ENCODE measurements around the gene HMGXB4.

Gene HMGXB4

GRCh38 chr22:35217527-35217926 lies 39.8 kb upstream of the HMGXB4 start:
- TF ChIP-seq, protein P1, sequence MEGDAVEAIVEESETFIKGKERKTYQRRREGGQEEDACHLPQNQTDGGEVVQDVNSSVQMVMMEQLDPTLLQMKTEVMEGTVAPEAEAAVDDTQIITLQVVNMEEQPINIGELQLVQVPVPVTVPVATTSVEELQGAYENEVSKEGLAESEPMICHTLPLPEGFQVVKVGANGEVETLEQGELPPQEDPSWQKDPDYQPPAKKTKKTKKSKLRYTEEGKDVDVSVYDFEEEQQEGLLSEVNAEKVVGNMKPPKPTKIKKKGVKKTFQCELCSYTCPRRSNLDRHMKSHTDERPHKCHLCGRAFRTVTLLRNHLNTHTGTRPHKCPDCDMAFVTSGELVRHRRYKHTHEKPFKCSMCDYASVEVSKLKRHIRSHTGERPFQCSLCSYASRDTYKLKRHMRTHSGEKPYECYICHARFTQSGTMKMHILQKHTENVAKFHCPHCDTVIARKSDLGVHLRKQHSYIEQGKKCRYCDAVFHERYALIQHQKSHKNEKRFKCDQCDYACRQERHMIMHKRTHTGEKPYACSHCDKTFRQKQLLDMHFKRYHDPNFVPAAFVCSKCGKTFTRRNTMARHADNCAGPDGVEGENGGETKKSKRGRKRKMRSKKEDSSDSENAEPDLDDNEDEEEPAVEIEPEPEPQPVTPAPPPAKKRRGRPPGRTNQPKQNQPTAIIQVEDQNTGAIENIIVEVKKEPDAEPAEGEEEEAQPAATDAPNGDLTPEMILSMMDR (IDR thresholded peaks at IDR 0.05; ENCODE audit: low read length, missing control alignments) = no peak
- no peak for DNase-seq (ENCODE audit: low read depth)
- H3K4me3 ChIP-seq (replicated peaks; ENCODE audit: low read depth, low read length) = no peak overlapping the region

DNA sequence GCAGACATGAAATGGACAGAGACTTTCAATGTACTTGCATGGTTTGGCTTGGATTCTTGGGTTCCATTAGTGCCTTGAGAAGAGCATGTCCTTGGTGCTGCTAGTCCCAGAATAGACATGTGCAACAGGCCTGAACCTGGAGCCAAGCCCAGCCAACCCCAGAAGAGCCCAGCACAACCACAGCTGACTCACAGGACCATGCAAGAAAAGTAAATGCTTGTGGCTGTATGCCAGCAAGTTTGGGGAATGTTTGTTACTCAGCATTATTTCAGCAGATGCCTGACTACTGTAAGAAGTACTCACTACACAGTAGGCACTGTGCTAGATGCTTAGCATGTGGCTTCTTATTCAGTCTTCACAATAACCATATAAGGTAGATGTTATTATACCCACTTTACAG lies 39.2 kb upstream of the HMGXB4 start:
- TF ChIP-seq, protein P1 (IDR thresholded peaks at IDR 0.05; ENCODE audit: low read length, missing control alignments) = no peak
- no peak for DNase-seq (ENCODE audit: low read depth)
- H3K4me3 ChIP-seq (replicated peaks; ENCODE audit: low read depth, low read length) = no peak overlapping the region

GRCh38 chr22:35219012-35219411 lies 38.3 kb upstream of the HMGXB4 start:
- H3K4me3 ChIP-seq (replicated peaks; ENCODE audit: low read depth, low read length) = no peak overlapping the region
- DNase-seq (ENCODE audit: low read depth) = peak; percentile 20
- TF ChIP-seq, protein P1 (IDR thresholded peaks at IDR 0.05; ENCODE audit: low read length, missing control alignments) = no peak

DNA sequence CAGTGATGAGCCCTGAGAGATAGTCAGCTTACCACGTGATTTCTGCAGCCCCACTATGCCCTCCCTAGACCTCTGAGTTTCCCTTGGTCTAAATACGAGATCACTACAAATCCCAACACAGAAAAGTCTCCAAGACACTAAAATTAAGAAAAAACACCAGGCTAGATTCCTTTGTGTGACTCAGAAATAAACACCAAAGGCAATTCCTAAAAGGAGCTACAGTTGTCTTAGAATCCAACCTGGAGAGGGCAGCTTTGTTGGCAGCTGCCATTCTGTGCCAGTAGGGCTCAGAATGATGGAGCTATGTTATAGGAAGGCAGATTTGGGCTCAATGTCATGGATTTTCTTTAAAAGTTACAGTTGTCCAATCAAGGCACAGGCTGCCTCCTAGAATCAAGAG lies 37.1 kb upstream of the HMGXB4 start:
- TF ChIP-seq, protein P1 (IDR thresholded peaks at IDR 0.05; ENCODE audit: low read length, missing control alignments) = no peak
- no peak overlapping the region for H3K4me3 ChIP-seq (replicated peaks; ENCODE audit: low read depth, low read length)

GRCh38 chr22:35225010-35225409 lies 32.3 kb upstream of the HMGXB4 start:
- DNase-seq (ENCODE audit: low read depth) = no peak
- H3K4me3 ChIP-seq (replicated peaks; ENCODE audit: low read depth, low read length) = no peak overlapping the region
- TF ChIP-seq, protein P1 (IDR thresholded peaks at IDR 0.05; ENCODE audit: low read length, missing control alignments) = no peak

More for the DNA sequence above, 37.1 kb upstream of the HMGXB4 start:
- DNase-seq (ENCODE audit: low read depth) = no peak

GRCh38 chr22:35226958-35227647 lies 30.2 kb upstream of the HMGXB4 start:
- DNase-seq (ENCODE audit: low read depth) = no peak
- H3K4me3 ChIP-seq (replicated peaks; ENCODE audit: low read depth, low read length) = no peak overlapping the region
- TF ChIP-seq, protein P1 (IDR thresholded peaks at IDR 0.05; ENCODE audit: low read length, missing control alignments) = no peak

DNA sequence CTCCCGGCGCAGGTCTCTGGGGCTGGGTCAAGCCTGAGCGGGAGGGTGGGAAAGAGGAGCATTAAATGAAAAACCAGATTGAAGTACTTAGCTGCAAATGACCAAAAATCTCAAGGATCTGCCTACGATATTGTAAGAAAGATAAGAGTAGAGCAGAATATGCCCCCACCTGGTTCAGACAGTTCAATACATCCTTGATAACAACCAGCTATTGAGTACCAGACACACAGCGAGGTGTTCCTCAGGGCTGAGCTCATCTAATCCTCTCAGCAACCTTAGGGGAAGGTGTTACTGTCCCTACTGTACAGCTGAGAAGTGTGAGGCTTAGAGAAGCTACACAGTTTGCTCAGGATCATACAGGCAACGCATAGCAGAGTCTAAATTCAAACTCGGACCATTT lies 27.4 kb upstream of the HMGXB4 start:
- no peak overlapping the region for H3K4me3 ChIP-seq (replicated peaks; ENCODE audit: low read depth, low read length)
- no peak for DNase-seq (ENCODE audit: low read depth)
- TF ChIP-seq, protein P1 (IDR thresholded peaks at IDR 0.05; ENCODE audit: low read length, missing control alignments) = no peak

Measured in fibroblast of pulmonary artery (primary cell).